ENCODE measurements around the gene CLCN6.

CLCN6 gene

DNA sequence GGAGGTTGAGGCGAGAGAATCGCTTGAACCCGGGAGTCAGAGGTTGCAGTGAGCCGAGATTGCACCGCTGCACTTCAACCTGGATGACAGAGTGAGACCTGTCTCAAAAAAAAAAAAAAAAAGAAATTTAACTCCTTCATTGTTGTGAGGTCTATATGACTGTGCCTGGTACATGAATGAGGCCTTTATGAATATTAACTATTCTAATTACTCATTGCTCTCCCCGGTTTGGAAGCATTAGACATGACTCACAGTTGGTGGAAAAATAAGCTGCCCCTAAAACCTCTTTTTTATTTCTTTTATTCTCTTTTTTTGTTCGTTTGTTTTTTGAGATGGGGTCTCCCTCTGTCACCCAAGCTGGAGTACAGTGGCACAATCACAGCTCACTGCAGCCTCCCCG, 49.4 kb downstream of the CLCN6 start:
- no peak for DNase-seq (ENCODE audit: low read depth)

GRCh38 chr1:11856698-11857097, 50.7 kb downstream of the CLCN6 start:
- DNase-seq (ENCODE audit: low read depth), result no peak

DNA sequence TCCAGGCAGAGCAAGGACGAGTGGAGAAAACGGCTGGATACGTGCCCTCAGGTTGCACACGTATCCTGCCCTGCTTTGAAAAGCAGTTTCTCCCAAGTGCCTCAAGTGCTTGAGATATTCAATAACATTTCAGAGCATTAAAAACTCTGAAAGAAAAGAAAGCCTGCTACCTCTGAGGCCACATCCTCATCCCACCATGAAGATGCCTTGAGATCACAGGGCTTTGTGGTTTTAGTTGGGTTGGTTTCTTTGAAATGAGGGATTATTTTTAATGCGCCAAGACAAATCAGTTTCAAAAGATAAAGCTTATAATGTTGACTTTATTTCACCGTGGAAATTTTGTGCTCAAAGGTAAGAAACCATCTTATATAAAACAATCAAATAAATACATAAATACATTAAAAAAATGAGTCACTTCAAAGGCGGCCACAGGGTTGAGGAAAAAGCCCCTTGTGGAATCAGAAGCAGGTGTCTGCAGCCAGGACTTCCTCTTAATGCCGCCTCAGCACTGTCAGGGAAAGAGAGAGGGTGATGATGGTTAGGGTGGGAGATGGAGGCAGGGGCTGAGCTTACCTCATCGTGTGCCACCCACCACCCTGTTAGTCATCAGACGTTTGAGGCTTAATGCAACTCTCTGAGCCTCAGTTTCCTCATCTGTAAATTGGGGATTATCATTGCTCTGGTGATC, 51.3 kb downstream of the CLCN6 start:
- no peak for DNase-seq (ENCODE audit: low read depth)

- DNase-seq (ENCODE audit: low read depth), result no peak
Measured at GRCh38 chr1:11858158-11858557, 52.2 kb downstream of the CLCN6 start.

GRCh38 chr1:11858613-11858967, 52.6 kb downstream of the CLCN6 start, which contains the start of gene NPPB:
Gene NPPB, minus strand, starts transcription at chr1:11858945. Its CDS starts 112 bp downstream, at chr1:11858833.
- no peak for DNase-seq (ENCODE audit: low read depth)

- DNase-seq (ENCODE audit: low read depth), result no peak
Measured at GRCh38 chr1:11858968-11859871, 53.2 kb downstream of the CLCN6 start.

GRCh38 chr1:11860083-11860482, 54.1 kb downstream of the CLCN6 start:
- no peak for DNase-seq (ENCODE audit: low read depth)

GRCh38 chr1:11860587-11860986, 54.6 kb downstream of the CLCN6 start:
- DNase-seq (ENCODE audit: low read depth), result no peak

- no peak for DNase-seq (ENCODE audit: low read depth)
Measured at GRCh38 chr1:11862890-11863289, 56.9 kb downstream of the CLCN6 start.

- no peak for DNase-seq (ENCODE audit: low read depth)
Measured at GRCh38 chr1:11868331-11868980, 62.5 kb downstream of the CLCN6 start.

DNA sequence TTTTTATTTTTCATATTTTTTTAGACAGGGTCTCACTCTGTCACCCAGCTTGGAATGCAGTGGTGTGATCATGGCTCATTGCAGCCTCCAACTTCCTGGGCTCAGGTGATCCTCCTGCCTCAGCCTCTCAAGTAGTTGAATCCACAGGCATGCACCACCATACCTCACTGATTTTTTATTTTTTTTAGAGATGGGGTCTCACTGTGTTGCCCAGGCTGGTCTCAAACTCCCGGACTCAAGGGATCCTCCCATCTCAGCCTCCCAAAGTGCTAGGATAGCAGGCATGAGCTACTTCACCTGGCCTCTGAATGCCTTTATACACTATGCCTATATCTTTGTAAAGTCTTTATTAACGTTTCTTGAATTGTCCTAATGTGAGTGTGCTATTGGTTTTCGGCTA, 63.1 kb downstream of the CLCN6 start:
- no peak for DNase-seq (ENCODE audit: low read depth)

- DNase-seq (ENCODE audit: low read depth), result no peak
Measured at GRCh38 chr1:11869650-11870207, 63.7 kb downstream of the CLCN6 start.

GRCh38 chr1:11872545-11872944, 66.6 kb downstream of the CLCN6 start:
- DNase-seq (ENCODE audit: low read depth), result no peak

DNA sequence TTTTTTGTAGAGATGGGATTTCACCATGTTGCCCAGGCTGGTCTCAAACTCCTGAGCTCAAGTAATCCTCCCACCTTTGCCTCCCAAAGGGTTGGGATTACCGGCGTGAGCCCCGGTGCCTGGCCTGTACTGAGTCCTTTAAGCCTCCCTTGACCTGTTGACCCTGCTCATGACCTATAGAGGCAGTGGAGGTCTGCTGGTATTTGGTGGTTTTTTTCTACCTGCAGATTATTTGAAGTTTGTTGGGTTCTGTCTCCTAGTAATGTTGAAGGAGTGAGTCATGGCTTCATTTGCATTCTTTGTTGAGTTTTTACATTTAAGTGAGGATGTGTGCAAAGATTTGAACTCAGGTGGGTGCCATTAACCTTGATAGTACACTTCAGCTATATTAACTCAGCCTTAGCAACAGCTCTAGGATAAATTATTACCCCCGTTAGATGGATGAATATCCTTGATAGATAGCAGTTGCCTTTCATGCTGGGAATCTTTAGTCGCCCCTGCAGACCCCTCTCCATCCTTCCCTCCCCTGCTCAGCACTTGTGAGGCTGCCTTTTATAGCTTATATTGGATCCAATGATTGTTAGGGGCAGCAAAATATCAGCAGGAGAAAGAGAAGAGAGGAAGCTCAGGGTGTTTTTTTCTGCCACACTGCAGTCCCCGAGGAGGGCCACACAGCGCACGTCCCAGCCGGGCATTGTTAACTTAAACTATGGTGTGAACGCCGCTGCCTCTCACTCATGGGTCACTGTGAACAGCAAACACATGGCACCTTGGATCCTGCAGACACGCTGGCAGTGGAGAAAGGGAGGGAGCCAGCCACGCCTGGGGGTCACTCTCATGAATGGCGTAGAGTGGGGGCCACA, 67.6 kb downstream of the CLCN6 start:
- DNase-seq (ENCODE audit: low read depth), result no peak

DNA sequence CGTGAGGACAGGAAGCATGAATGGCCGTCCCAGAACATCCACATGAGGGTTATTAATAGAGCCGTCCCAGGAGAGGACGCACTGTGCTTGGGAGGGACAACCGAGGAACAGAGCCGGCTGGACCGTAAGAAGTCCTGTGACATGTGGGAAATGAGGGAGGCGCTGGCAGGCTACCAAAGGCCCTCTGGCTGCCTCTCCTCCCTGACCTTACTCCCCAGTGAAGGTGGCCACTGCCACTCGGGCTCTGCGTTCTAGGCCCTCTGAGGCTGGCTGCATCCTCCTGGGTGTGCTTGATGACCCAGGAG, 68.2 kb downstream of the CLCN6 start:
- DNase-seq (ENCODE audit: low read depth), result no peak

DNA sequence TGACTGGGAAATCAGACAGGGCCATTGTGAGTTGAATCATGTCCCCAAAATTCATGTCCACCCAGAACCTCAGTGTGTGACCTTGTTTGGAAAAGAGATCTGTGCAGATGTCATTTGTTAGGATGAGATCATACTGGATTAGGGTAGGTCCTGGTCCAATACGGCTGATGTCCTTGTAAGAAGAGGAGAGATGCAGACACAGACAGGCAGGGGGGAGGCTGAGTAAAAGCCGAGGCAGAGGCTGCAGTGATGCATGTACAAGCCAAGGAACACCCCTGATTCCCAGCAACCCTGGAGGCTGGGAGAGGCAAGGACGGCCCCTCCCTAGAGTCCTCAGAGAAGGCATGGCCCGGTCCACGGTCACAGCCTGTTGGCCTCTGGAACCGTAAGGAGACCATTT, 68.6 kb downstream of the CLCN6 start:
- DNase-seq (ENCODE audit: low read depth), result no peak

DNA sequence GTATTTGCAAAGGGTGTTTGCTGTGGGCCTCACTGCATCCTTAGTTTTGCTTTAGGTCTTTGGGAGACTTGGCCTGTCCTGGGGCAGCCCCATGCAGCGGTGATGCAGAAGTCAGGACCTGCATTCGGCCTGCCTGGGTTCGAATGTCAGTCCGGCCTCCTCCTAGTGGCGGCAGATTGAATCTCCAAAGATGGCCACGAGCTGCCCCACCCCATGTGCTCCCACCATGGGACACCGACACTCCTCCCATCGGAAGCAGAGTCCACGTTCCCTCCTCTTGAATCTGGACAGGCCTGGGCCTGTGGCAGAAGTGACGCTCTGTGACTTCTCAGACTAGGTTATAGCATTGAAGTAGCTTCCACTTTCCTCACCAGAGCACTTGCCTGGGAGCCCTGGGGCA, 69.1 kb downstream of the CLCN6 start:
- DNase-seq (ENCODE audit: low read depth), result no peak

- no peak for DNase-seq (ENCODE audit: low read depth)
Measured at GRCh38 chr1:11877074-11877473, 71.1 kb downstream of the CLCN6 start.

DNA sequence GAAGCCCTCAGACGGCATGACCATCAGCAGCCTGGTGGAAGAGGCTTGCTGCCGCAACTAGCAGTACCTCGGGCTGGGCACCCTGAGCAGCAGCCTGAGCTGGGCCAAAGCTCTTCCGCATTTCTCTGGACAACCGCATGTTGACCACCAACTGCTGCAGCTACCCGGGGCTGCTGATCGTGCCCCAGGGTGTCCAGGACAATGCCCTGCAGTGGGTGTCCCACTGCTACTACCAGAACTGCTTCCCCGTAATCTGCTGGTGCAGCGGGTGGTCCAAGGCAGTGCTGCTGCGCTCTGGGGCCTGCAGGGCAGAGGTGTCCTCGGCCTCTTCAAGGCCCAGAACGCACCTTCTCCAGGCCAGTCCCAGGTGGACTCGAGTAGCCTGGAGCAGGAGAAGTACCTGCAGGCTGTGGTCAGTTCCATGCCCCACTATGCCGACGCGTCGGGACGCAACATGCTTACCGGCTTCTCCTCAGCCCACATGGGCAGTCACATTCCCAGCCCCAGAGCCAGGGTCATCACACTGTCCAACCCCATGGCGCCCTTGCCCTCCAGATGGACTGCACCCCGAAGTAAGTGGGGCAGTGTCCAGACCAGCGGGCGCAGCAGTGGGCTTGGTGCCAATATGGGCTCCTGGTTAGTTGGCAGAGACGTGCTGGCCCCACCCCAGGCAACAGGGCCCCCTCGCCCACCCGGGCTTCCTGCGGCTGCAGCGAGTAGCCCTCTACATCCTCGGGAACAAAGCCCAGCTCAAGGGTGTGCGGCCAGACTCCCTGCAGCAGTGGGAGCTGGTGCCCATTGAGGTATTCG, 72.3 kb downstream of the CLCN6 start:
- DNase-seq (ENCODE audit: low read depth), result no peak

GRCh38 chr1:11878891-11879190, 72.8 kb downstream of the CLCN6 start:
- no peak for DNase-seq (ENCODE audit: low read depth)
